ENCODE measurements around the gene PHOSPHO1. TPM values are rescaled to one million over a fixed set of nuclear protein-coding genes. Genes with fewer than 3 reads are reported as not detected.
"Not testable (repeated sequence)": the region's sequence is repeated elsewhere in the genome, so short reads cannot be mapped to it uniquely, and the experiment has no call there.

Gene PHOSPHO1
- total RNA-seq, 2 donors from 2014 or later = not detected

DNA sequence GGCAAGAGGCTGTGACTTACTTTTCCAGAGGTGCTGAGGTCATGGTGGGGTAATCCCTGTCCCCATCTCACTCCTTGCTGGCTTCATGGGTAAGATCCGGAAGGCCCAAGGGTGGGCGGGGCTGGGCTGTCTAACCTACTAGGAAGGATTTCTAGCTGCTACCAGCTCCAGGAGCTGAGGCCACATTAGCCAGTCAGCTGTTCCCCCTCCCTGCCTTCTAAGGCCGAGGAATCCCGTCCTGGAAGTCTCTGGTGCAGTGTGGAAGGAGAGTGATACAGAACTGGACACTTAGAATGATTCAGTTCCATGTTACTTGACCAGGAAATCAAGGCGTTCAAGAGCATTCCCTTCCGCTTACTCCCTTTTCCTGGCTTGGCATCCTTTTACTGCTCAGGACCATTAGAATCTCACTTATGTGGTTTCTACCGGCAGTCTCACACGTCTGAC is 29.1 kb downstream of the PHOSPHO1 start:
- Mint-ChIP-seq H3K9me3 (no peaks in the 10 kb centered on the region), H3K4me3 (no peak overlapping the region), H3K27me3 (no peaks in the 10 kb centered on the region), H3K27ac (no peak overlapping the region), H3K4me1 (ENCODE audit: low read depth in 2 of 2) (peaks cover 17 to 20% of the 10 kb centered on the region in 2 donors), H3K36me3 (no peaks in the 10 kb centered on the region)
- no peak for ATAC-seq
- no peak for DNase-seq (ENCODE audit: low spot score)

DNA sequence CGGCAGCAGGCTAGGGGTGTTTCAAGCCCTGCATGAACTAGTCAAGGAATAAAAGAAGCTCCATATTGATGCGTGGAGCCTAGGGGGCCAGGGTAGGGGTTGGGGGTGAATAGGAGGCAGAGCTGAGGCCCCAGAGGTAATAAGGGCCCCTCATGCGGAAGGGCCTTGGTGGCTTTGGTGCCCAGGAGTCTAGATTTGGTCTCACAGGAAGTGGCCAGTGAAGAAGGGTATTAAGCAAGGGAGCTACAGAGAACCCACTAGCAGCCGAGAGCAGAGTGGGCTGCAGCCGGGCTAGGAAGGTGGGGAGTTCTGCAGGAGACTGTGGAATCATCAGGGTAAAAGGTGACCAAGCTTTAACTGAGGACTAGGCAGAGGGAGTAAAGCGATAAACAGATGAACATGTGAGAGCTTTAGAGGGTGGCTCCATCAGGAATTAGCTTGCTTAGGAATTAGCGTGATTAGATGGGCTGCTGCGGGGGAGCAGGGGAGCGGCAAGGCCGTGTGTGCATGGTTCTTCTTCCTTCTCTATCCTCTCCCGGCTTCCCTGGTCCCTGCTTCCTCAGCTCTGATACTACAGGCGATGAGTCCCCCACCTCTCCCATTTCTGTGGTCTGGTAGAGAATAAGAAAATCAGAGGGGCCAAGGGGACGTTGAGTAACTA is 30.0 kb downstream of the PHOSPHO1 start:
- Mint-ChIP-seq H3K4me1 (ENCODE audit: low read depth in 2 of 2) (peaks cover 22 to 27% of the 10 kb centered on the region in 2 donors), H3K36me3 (no peaks in the 10 kb centered on the region), H3K9me3 (no peaks in the 10 kb centered on the region), H3K27ac (peak overlapping the region in 1 of 2 donors; percentile 54), H3K27me3 (no peaks in the 10 kb centered on the region), H3K4me3 (no peak overlapping the region)
- DNase-seq (ENCODE audit: low spot score) (no peak), ATAC-seq (peak; percentile 47 to 61)

DNA sequence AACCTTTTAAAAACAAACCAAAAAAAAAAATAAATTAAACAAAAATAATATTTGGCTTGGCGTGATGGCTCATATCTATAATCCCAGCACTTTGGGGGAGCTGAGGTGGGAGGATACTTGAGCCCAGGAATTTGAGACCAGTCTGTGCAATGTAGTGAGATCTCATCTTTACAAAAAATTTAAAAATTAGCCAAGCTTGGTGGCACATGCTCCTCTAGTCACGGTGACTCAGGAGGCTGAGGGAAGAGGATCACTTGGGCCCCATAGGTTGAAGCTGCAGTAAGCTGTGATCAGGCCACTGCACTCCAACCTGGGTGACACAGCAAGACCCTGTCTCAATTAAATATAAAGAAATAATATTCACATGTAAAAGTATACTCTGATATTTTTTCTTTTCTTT is 32.4 kb downstream of the PHOSPHO1 start:
- Mint-ChIP-seq H3K27ac (no peak overlapping the region), H3K4me1 (ENCODE audit: low read depth in 2 of 2) (peaks cover 29 to 44% of the 10 kb centered on the region in 2 donors), H3K4me3 (no peak overlapping the region), H3K36me3 (no peaks in the 10 kb centered on the region), H3K9me3 (no peaks in the 10 kb centered on the region), H3K27me3 (no peaks in the 10 kb centered on the region)
- DNase-seq (ENCODE audit: low spot score) = no peak
- ATAC-seq = no peak

DNA sequence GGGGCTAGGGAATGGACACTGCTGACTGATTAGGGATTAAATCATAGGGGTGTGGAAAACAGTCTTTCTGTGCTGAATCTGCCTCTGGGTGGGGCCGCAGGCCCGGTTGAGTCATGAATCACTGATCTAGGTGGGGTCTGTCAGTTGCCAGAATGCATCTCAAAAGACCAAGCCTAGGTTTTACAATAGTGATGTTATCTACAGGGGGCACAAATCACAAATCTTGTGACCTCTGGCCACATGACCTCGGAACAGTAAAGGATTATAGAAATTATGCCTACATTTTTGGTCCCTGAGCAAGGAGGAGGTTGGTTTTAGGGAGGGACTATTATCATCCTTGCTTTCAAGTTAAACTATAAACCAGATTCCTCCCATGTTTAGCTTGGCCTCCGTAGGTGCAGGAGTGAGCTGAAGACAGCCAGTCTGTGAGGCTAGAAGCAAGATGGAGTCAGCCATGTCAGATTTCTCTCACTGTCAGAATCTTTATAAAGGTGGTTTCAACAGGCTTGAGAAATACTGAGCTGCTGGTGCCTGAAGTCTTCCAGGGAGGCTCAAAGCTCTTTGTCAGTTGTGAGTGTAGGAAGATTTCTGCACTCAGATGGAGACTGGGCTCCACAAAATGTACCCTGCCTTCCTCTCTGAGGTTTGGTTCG is 33.1 kb downstream of the PHOSPHO1 start:
- H3K4me1 Mint-ChIP-seq (ENCODE audit: low read depth in 2 of 2) = peaks cover 36 to 49% of the 10 kb centered on the region in 2 donors
- no peaks in the 10 kb centered on the region for H3K36me3 Mint-ChIP-seq
- no peaks in the 10 kb centered on the region for H3K27me3 Mint-ChIP-seq
- ATAC-seq (no peak), DNase-seq (ENCODE audit: low spot score) (no peak)
- no peak overlapping the region for H3K27ac Mint-ChIP-seq
- H3K9me3 Mint-ChIP-seq = no peaks in the 10 kb centered on the region
- no peak overlapping the region for H3K4me3 Mint-ChIP-seq

DNA sequence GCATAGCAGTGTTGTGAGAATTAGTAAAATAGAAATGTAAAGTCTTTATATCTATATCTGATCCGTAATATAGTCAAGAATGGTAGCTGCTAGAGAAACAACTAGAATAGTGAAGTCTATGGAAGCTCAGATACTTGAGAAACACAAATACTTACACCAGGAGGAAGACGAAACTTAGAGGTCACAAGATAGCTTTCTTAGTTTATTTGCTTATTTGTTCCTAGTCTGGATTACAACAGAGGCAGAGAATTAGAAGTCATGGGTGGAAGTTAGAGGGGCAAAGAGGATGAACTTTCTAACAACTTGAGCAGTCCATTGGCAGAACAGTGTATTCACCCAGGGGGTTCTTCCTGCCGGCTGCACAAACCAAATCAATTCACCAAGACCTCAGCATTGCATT is 34.1 kb downstream of the PHOSPHO1 start:
- Mint-ChIP-seq H3K4me3 (no peak overlapping the region), H3K27me3 (no peaks in the 10 kb centered on the region), H3K9me3 (no peaks in the 10 kb centered on the region), H3K4me1 (ENCODE audit: low read depth in 2 of 2) (peaks cover 45 to 52% of the 10 kb centered on the region in 2 donors), H3K36me3 (no peaks in the 10 kb centered on the region), H3K27ac (peak overlapping the region in 1 of 2 donors; percentile 94)
- ATAC-seq (no peak), DNase-seq (ENCODE audit: low spot score) (no peak)

DNA sequence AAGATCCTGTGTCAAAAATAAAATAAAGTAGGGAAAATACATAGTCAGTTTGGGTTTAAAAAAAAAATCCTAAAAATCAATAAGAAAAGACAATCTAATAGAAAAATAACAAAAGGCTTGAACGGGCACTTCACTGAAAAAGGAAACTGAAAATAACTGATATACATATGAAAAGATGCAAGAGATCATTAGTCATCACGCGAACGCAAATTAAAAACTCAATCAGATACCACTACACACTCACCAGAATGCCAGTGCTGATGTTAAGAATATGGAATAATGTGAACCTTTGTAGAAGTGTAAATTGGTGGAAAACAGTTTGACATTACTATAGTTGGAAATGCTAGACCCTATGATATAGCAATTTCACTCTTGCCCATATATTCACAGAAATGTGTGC is 34.8 kb downstream of the PHOSPHO1 start:
- Mint-ChIP-seq H3K27ac (peak overlapping the region in 1 of 2 donors; percentile 94), H3K4me1 (ENCODE audit: low read depth in 2 of 2) (peaks cover 47 to 55% of the 10 kb centered on the region in 2 donors), H3K4me3 (peak overlapping the region; percentile 51), H3K36me3 (no peaks in the 10 kb centered on the region), H3K9me3 (no peaks in the 10 kb centered on the region), H3K27me3 (no peaks in the 10 kb centered on the region)
- DNase-seq (ENCODE audit: low spot score) (no peak), ATAC-seq (no peak)

DNA sequence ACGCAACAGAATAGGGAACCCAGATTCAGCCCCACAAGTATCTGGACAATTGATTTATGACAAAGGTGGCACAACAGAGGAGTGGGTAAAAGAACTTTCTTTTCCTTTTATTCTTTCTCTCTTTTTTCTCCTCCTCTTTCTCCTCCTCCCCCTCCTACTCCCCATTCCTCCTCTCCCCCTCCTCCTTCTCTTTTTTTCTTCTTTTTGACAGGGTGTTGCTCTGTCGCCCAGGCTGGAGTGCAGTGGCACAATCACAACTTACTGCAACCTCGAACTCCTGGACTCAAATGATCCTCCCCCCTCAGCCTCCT is 36.3 kb downstream of the PHOSPHO1 start:
- H3K36me3 Mint-ChIP-seq = no peaks in the 10 kb centered on the region
- no peaks in the 10 kb centered on the region for H3K27me3 Mint-ChIP-seq
- no peaks in the 10 kb centered on the region for H3K9me3 Mint-ChIP-seq
- ATAC-seq (no peak), DNase-seq (ENCODE audit: low spot score) (no peak)
- H3K4me1 Mint-ChIP-seq (ENCODE audit: low read depth in 2 of 2) = peaks cover 45 to 55% of the 10 kb centered on the region in 2 donors
- peak overlapping the region; percentile 50 to 94 for H3K27ac Mint-ChIP-seq
- H3K4me3 Mint-ChIP-seq = peak overlapping the region; percentile 64

DNA sequence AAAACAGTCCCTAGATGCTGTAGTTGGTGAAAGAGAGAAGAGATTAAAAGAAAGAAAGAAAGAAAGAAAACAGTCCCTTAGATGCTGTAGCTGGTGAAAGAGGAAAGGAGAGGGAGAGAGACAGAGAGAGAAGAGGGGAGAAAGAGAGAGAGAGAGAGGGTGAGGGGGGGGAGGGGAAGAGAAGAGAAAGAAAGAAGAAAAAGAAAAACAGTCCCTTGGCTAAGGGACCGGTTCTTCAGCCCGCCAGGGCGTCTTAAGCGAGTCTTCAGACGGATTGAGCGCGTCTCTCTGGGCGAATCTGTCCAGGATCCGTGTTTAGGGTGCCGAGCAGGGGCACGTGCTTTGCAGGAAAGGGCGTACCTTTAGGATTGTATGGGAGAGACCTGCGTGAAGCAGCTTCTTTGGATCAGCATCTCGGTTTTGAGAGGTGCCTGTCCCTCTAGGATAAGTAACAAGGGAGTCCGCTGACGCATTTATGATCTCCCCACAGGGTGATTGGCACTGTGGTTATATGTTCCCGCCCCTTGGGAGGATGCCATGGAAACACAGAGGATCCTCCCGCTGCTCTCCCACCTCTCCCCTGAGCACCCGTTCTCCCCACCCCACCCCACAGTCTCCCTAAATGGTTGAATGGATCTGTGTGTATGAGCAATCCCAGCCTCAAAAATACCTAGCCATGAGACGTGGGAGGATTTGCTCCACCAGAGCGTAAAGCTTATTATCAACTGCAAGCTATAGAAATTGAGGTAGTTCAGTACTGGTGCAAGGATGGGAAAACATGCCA is 36.9 kb downstream of the PHOSPHO1 start:
- peaks cover 45 to 55% of the 10 kb centered on the region in 2 donors for H3K4me1 Mint-ChIP-seq (ENCODE audit: low read depth in 2 of 2)

DNA sequence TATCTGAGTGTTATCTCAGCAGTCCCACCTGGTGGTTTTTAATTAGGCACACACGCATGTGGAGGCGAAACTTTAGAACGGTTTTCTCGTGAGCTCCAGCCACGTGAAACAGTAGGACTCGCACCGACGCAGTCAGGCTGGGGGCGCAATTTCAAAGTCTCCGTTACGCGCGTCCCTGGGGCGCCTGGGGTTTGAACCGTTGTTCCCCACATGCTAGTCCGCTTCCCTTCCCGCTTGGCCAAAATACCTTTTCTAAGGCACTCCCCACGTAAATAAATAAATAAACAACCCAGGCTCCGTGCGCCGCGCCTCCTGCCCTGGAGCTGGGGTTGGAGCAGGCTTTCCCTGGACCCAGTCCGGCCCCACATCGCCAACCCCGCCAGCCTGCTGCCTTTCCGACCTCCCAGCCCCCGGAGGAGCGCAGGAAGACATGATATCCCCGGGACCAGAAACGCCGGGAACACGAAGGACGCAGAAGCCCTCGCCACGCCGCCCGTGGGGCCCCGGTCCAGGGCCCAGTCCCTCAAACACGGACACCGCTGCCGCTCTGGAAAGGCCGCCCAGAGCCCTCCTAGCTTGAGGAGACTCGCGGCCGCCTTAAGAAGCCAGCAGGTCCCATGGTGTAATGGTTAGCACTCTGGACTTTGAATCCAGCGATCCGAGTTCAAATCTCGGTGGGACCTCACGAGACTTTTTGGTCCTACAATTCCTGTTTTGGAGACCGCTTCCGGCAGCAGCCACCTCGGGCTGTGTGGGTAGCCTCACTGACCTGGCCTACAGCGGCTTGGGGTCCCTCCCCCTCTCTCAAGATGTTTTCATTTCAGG is 38.5 kb downstream of the PHOSPHO1 start:
- no peaks in the 10 kb centered on the region for H3K9me3 Mint-ChIP-seq
- H3K4me1 Mint-ChIP-seq (ENCODE audit: low read depth in 2 of 2) = peaks cover 45 to 55% of the 10 kb centered on the region in 2 donors
- ATAC-seq (peak; percentile 77 to 84), DNase-seq (ENCODE audit: low spot score) (peak; percentile 83)
- H3K27me3 Mint-ChIP-seq = no peaks in the 10 kb centered on the region
- H3K36me3 Mint-ChIP-seq = no peaks in the 10 kb centered on the region
- H3K4me3 Mint-ChIP-seq = peak overlapping the region; percentile 86
- H3K27ac Mint-ChIP-seq = peak overlapping the region; percentile 94 to 99

More for the DNA sequence above, 36.9 kb downstream of the PHOSPHO1 start:
- ATAC-seq (no peak), DNase-seq (ENCODE audit: low spot score) (no peak)
- Mint-ChIP-seq H3K27ac (peak overlapping the region; percentile 94 to 99), H3K27me3 (no peaks in the 10 kb centered on the region), H3K4me3 (peak overlapping the region; percentile 86), H3K36me3 (no peaks in the 10 kb centered on the region), H3K9me3 (no peaks in the 10 kb centered on the region)

DNA sequence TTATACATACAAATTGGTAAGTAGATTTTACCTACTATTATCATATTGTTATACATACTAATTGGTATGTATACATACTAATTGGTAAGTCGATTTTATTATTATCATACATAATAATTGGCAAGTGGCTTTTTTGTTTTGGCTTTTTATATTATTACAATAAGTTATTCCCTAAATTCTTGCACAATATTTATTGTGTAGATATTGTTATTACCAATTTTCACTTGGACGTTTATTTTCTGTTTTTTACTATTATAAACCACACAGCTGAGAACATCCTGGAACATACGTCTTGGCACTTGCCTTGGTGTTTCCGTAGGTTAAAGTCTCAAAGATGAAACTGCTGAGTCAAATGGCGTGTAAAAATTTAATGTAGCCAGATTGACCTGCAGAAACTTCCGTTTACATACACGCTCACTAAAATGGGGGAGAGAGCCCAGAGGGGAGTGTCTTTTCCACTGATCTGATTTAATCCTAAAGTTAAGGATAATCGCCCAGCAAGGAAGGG is 39.1 kb downstream of the PHOSPHO1 start:
- Mint-ChIP-seq H3K4me1 (ENCODE audit: low read depth in 2 of 2) (peaks cover 45 to 55% of the 10 kb centered on the region in 2 donors), H3K4me3 (peak overlapping the region; percentile 86), H3K27ac (peak overlapping the region; percentile 94 to 99), H3K9me3 (no peaks in the 10 kb centered on the region), H3K27me3 (no peaks in the 10 kb centered on the region), H3K36me3 (no peaks in the 10 kb centered on the region)
- ATAC-seq = peak in 1 of 2 donors; percentile 7
- no peak for DNase-seq (ENCODE audit: low spot score)

DNA sequence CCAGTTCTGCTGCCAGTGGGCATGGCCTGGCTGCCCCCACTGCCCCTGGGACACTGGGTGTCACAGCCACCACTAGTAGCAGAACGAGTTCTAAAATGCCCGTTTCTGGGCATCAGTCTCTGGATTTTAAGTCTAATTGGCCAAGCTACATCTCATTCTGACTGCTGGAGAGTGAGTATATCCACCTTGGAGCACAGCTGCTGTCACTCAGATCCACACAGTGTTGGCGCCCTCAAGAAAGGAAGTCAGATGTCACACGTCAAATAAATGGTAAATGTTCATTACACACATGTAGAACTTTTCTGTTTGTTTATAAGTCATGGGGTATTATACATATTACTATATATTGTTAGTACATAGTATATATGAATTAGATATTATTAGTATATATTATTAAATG is 39.7 kb downstream of the PHOSPHO1 start:
- DNase-seq (ENCODE audit: low spot score) (no peak), ATAC-seq (no peak)
- Mint-ChIP-seq H3K4me3 (peak overlapping the region; percentile 71), H3K27ac (peak overlapping the region; percentile 56 to 94), H3K9me3 (no peaks in the 10 kb centered on the region), H3K27me3 (no peaks in the 10 kb centered on the region), H3K4me1 (ENCODE audit: low read depth in 2 of 2) (peaks cover 44 to 52% of the 10 kb centered on the region in 2 donors), H3K36me3 (no peaks in the 10 kb centered on the region)

DNA sequence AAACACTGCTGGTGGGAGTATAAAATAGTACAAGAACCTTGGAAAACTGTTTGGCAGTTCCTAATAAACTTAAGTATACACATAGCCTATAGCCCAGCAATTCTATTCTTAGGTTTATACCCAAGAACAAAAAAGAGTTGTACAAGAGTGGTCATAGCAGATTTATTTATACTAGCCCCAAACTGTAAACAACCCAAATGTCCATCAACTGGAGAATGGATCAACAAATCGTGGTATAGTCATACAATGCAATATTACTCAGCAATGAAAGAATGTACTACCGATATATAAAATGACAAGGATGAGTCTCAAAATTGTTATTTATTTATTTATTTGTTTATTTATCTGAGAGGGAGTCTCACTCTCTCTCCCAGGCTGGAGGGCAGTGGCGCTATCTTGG is 43.3 kb downstream of the PHOSPHO1 start:
- Mint-ChIP-seq H3K4me3 (no peak overlapping the region), H3K9me3 (no peaks in the 10 kb centered on the region), H3K36me3 (peaks cover 12% of the 10 kb centered on the region), H3K4me1 (ENCODE audit: low read depth in 2 of 2) (peaks cover 21 to 24% of the 10 kb centered on the region in 2 donors), H3K27ac (no peak overlapping the region), H3K27me3 (no peaks in the 10 kb centered on the region)
- ATAC-seq (no peak), DNase-seq (ENCODE audit: low spot score) (no peak)

DNA sequence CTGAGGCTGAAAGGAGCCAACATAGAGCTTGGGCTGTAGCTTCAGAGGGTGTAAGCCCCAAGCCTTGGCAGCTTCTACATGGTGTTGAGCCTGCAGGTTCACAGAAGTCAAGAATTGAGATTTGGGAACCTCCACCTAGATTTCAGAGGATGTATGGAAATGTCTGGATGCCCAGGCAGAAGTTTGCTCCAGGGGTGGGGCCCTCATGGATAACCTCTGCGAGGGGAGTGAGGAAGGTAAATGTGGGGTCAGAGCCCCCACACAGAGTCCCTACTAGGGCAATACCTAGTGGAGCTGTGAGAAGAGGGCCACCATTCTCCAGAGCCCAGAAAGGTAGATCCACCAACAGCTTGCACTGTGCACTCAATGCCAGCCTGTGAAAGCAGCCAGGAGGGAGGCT is 45.2 kb downstream of the PHOSPHO1 start:
- not testable (repeated sequence) for DNase-seq (ENCODE audit: low spot score); H3K4me1 Mint-ChIP-seq (ENCODE audit: low read depth in 2 of 2); H3K9me3 Mint-ChIP-seq; H3K4me3 Mint-ChIP-seq; H3K27me3 Mint-ChIP-seq; H3K27ac Mint-ChIP-seq; ATAC-seq
- H3K36me3 Mint-ChIP-seq = peaks cover 12% of the 10 kb centered on the region

Measured in natural killer cell treated with Interleukin-12 subunit alpha and Interleukin-12 subunit beta and Interleukin-15 and Interleukin-18, amount 100 ng/mL, for 72 hours (primary cell).